ENCODE data around the gene ENTPD8.
A peak's percentile ranks its signal among the peaks of the same experiment; 100 is the strongest.
"Not testable (repeated sequence)": the region's sequence is repeated elsewhere in the genome, so short reads cannot be mapped to it uniquely, and the experiment has no call there.

The ENTPD8 gene

DNA sequence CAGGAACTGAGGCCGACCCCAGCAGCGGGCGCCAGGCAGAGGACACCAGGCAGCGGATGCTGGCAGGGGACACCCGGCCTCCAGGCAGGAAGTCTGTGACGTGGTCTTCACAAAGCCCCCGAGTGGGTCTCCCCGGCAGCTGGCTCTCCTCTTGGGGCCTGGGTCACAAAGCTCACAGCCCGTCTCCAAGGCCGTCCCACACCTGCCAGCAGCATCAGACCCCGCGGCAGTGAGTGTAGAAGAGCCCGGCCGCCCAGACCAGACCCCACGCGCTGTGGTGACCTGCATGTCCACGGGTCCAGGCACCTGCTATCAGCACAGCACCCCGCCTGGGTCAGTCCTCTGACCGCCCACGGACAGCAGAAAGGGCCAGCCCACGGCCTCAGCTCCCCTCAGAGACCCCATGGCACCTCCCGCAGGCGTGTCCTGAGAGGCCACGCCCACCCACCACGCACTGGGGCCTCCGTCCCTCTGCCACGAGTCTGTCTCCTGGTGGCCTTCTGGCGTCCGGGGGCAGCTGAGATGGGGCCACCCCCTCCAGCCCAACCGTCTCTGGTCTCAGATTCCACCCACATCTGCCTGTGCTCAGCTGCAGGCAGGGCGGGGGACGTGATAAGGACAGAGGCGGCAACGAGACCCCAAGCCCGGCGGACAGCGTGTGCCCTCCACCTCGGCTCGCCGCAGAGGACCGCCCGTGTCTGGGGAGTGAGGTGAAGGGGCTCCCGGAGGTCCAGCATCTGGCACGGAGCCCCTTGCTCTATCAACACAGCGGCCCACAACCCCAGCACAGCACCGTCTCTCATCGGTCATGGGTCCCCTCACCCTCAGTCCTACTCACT, 52.3 kb downstream of the ENTPD8 start:
- CTCF ChIA-PET, result interaction anchor here (0.7 kb wide), 1 partner anchor 69 kb away, joined by 4 read pairs; no protein-coding TSS in a partner anchor
- TF ChIP-seq, protein P1, sequence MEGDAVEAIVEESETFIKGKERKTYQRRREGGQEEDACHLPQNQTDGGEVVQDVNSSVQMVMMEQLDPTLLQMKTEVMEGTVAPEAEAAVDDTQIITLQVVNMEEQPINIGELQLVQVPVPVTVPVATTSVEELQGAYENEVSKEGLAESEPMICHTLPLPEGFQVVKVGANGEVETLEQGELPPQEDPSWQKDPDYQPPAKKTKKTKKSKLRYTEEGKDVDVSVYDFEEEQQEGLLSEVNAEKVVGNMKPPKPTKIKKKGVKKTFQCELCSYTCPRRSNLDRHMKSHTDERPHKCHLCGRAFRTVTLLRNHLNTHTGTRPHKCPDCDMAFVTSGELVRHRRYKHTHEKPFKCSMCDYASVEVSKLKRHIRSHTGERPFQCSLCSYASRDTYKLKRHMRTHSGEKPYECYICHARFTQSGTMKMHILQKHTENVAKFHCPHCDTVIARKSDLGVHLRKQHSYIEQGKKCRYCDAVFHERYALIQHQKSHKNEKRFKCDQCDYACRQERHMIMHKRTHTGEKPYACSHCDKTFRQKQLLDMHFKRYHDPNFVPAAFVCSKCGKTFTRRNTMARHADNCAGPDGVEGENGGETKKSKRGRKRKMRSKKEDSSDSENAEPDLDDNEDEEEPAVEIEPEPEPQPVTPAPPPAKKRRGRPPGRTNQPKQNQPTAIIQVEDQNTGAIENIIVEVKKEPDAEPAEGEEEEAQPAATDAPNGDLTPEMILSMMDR (conservative IDR thresholded peaks at IDR 0.05; ENCODE audit: low read depth), result no peak
- no peak for DNase-seq (ENCODE audit: low spot score)
- POLR2A ChIA-PET (ENCODE audit: low non-redundant PET), result interaction anchor here (0.5 kb wide), 1 partner anchor 34 kb away, joined by 3 read pairs; the partner anchor contains the start of genes EXD3 and NOXA1
- no peak overlapping the region for H3K27ac ChIP-seq

- DNase-seq (ENCODE audit: low spot score), result no peak
- H3K27ac ChIP-seq, result no peak overlapping the region
- ChIA-PET CTCF (interaction anchor here (0.7 kb wide), 1 partner anchor 68 kb away, joined by 4 read pairs; no protein-coding TSS in a partner anchor), POLR2A (ENCODE audit: low non-redundant PET) (interaction anchor here (0.5 kb wide), 1 partner anchor 35 kb away, joined by 3 read pairs; the partner anchor contains the start of genes EXD3 and NOXA1)
- TF ChIP-seq, protein P1 (conservative IDR thresholded peaks at IDR 0.05; ENCODE audit: low read depth), result no peak
Measured at GRCh38 chr9:137387891-137388560, 53.1 kb downstream of the ENTPD8 start.

GRCh38 chr9:137387114-137387890, 53.9 kb downstream of the ENTPD8 start:
- CTCF ChIA-PET, result no interaction called here
- POLR2A ChIA-PET (ENCODE audit: low non-redundant PET), result no interaction called here
- DNase-seq (ENCODE audit: low spot score), result no peak
- H3K27ac ChIP-seq, result no peak overlapping the region
- TF ChIP-seq, protein P1 (conservative IDR thresholded peaks at IDR 0.05; ENCODE audit: low read depth), result no peak

GRCh38 chr9:137386507-137387113, 54.5 kb downstream of the ENTPD8 start:
- DNase-seq (ENCODE audit: low spot score); POLR2A ChIA-PET (ENCODE audit: low non-redundant PET); H3K27ac ChIP-seq; CTCF ChIA-PET: not testable (repeated sequence)

- ChIA-PET CTCF (interaction anchor here (0.7 kb wide), 1 partner anchor 77 kb away, joined by 3 read pairs; no protein-coding TSS in a partner anchor), POLR2A (ENCODE audit: low non-redundant PET) (no interaction called here)
- no peak for DNase-seq (ENCODE audit: low spot score)
- TF ChIP-seq, protein P1 (conservative IDR thresholded peaks at IDR 0.05; ENCODE audit: low read depth), result no peak
- peak overlapping the region; percentile 3 for H3K27ac ChIP-seq
Measured at GRCh38 chr9:137385061-137385655, 56.0 kb downstream of the ENTPD8 start.

All from RWPE1 (cell line).